Thoracic aorta (tissue), 2 donors: ENCODE measurements around the gene SLC48A1. TPM values are rescaled to one million over a fixed set of nuclear protein-coding genes. Genes with fewer than 3 reads are reported as not detected.

Source experiments
- ATAC-seq: fragments of 150-250 bp; one replicate; pipeline ENCODE4 v1.8.0; 2017; ENCODE audit warnings: low read depth; ENCODE audit not compliant: insufficient number of reproducible peaks, low FRiP score
- DNase-seq: peaks from one replicate; pipeline ENCODE4 v3.0.0-alpha.2; 2020; ENCODE audit warnings: low spot score
- H3K27ac ChIP-seq, 2 donors: fragments of 200-600 bp; sonication (generic); 1 replicate in 1 of 2; 2 replicates in 1 of 2; pipeline ENCODE4 v1.5.1; 2016; ENCODE audit warnings: mild to moderate bottlenecking in 2 of 2, moderate library complexity in 2 of 2
- H3K27me3 ChIP-seq: fragments of 200-600 bp; sonication (generic); replicated peaks from 2 replicates; pipeline ENCODE4 v1.6.0; 2016; ENCODE audit warnings: mild to moderate bottlenecking; ENCODE audit not compliant: insufficient read depth
- H3K36me3 ChIP-seq: fragments of 200-600 bp; sonication (generic); one replicate; pipeline ENCODE4 v1.5.1; 2016
- H3K4me1 ChIP-seq, 2 donors: fragments of 200-600 bp; sonication (generic); 1 replicate in 1 of 2; 2 replicates in 1 of 2; pipeline versions ENCODE4 v1.5.1 to v1.6.0; 2016; ENCODE audit warnings: low read depth in 2 of 2, mild to moderate bottlenecking in 1 of 2; ENCODE audit not compliant: control insufficient read depth in 1 of 2
- H3K4me3 ChIP-seq: fragments of 200-600 bp; sonication (generic); 2 replicates; pipeline ENCODE4 v1.5.1; 2016; ENCODE audit warnings: mild to moderate bottlenecking
- H3K9me3 ChIP-seq: fragments of 200-600 bp; sonication (generic); 2 replicates; pipeline ENCODE4 v1.5.1; 2016
- total RNA-seq, 2 donors: library from RNA; depleted of rRNA; stranded (reverse); fragments of >200 nt; gene quantifications; one replicate each; pipeline versions ENCODE4 v1.1.0 to v1.2.3, GENCODE V29; 2016
- TF ChIP-seq, protein P1 (sequence below): fragments of 200-600 bp; sonication (generic); IDR thresholded peaks from one replicate; pipeline ENCODE4 v1.5.1; 2019; ENCODE audit warnings: antibody characterized with exemption

Gene SLC48A1
- total RNA-seq, 2 donors from 2014 or later, result 60.5 to 107 TPM

DNA sequence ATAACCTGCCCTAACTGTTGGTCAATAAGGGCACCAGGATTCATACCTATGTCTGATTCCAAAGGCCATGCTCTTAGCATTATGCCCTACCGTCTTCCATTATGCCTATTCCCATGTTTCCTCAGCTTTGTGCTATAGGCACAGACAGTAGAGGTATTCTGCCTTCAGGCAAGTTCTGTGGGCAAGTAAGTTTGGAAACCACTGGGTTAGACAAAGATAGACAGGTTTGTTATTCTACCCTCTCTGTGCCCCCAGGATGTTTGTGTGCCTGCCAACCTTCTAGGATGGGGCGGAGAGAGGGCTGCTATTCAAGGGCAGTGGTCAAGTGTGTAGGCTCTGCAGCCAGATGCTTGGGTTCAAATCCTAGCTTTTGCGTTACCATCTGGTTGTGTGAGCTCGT is 18.9 kb upstream of the SLC48A1 start:
- Histone ChIP-seq H3K9me3 (no peaks in the 10 kb centered on the region), H3K36me3 (peaks cover 11% of the 10 kb centered on the region), H3K27ac (peak overlapping the region; percentile 96)

DNA sequence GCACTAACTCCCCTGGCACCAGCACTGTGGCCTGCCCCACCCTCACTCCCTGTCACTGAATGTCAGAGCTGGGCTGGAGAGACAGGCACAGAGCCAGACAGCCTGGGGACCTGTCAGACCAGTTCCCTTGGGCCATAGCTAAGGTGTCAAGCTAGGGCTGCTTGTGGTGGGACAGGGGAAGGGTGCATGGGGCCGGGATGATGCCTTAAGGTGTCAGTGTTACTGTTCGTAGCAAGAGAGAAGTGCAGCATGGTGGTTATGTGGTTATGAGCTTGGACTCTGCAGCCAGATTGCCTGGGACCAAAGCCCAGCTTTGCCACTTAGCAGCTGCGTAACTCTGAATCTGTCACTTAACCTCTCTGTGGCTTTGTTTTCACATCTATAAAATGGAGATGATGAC is 18.2 kb upstream of the SLC48A1 start:
- H3K27ac ChIP-seq, result peak overlapping the region; percentile 96
- DNase-seq, result no peak
- TF ChIP-seq, protein P1, sequence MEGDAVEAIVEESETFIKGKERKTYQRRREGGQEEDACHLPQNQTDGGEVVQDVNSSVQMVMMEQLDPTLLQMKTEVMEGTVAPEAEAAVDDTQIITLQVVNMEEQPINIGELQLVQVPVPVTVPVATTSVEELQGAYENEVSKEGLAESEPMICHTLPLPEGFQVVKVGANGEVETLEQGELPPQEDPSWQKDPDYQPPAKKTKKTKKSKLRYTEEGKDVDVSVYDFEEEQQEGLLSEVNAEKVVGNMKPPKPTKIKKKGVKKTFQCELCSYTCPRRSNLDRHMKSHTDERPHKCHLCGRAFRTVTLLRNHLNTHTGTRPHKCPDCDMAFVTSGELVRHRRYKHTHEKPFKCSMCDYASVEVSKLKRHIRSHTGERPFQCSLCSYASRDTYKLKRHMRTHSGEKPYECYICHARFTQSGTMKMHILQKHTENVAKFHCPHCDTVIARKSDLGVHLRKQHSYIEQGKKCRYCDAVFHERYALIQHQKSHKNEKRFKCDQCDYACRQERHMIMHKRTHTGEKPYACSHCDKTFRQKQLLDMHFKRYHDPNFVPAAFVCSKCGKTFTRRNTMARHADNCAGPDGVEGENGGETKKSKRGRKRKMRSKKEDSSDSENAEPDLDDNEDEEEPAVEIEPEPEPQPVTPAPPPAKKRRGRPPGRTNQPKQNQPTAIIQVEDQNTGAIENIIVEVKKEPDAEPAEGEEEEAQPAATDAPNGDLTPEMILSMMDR, result no peak
- H3K36me3 ChIP-seq, result peaks cover 6% of the 10 kb centered on the region
- no peaks in the 10 kb centered on the region for H3K9me3 ChIP-seq
- H3K27me3 ChIP-seq, result no peaks in the 10 kb centered on the region
- H3K4me3 ChIP-seq, result no peak overlapping the region
- H3K4me1 ChIP-seq, result peaks cover 43 to 83% of the 10 kb centered on the region in 2 donors
- no peak for ATAC-seq

More for the DNA sequence above, 18.9 kb upstream of the SLC48A1 start:
- TF ChIP-seq, protein P1, result no peak
- Histone ChIP-seq H3K4me1 (peaks cover 43 to 77% of the 10 kb centered on the region in 2 donors), H3K27me3 (no peaks in the 10 kb centered on the region), H3K4me3 (peak overlapping the region; percentile 45)
- ATAC-seq (no peak), DNase-seq (no peak)

DNA sequence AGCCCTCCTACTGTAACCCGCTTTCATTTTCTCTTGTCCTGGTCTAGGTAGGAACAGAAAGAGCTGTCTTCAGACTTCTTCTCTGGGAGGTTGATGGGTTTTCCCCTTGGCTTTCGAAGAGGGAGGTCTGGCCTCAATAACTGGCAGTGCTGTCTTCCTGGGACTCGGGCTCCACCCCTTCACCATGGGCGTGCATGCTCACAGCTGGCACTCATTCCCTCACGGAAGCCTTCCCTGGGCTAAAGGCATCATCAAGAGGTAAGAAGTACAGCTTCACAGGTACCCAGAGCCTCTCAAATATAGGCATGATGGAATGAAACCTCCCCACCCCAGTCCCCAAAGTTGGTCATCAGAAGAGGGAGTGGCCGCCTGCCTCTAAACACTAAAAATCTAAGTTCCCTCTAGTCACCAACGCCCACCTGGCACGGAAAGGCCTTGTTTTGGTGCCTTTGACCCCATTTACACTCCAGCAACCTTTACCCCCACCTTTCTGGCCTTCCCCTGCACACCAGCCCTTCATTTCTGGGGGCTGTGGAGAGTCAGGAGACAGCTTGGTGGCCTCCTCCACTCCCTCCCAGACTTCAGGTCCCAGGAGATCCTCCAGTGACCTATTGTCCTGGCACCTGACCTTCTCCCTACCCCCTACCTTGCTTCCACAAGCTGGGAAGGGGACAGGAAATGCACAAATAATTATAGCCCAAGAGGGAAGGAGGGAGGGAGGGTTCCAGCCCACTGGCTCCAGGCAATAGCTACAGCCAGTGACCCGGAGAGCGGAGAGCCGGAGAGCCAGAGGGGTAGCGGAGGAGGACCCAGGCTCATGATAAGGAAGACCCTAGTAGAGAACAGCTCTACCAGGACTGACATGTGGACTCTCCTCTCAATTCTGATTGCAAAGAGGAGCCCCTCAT is 17.1 kb upstream of the SLC48A1 start:
- no peak for ATAC-seq
- peaks cover 43 to 83% of the 10 kb centered on the region in 2 donors for H3K4me1 ChIP-seq
- TF ChIP-seq, protein P1, result no peak
- no peaks in the 10 kb centered on the region for H3K27me3 ChIP-seq
- H3K36me3 ChIP-seq, result no peaks in the 10 kb centered on the region
- H3K27ac ChIP-seq, result peak overlapping the region; percentile 96
- peak overlapping the region; percentile 11 for H3K4me3 ChIP-seq
- no peak for DNase-seq
- H3K9me3 ChIP-seq, result no peaks in the 10 kb centered on the region

DNA sequence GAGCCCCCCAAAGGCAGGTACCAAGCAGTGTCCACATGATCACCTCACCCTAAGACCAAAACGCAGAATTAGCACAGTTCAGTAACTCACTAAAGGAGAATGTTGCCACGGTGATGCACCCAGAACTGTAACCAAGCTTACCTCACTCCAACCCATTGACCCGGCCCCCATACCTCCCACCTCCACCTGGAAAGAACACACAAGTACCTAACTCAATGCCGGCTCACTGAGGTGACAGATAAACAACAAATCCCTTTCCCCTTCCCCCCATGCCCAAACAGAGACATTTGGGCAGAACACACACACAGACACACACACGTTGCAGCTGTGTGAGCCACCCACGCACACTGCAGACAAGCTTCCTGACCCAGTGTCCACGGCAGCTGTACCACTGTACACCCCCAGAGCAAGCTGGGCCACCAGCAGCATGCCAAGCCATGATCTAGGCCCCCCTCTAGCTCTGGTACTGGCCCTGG is 15.6 kb upstream of the SLC48A1 start:
- peak overlapping the region; percentile 86 to 87 for H3K27ac ChIP-seq
- no peaks in the 10 kb centered on the region for H3K36me3 ChIP-seq
- H3K27me3 ChIP-seq, result no peaks in the 10 kb centered on the region
- H3K4me1 ChIP-seq, result peaks cover 40 to 69% of the 10 kb centered on the region in 2 donors
- H3K9me3 ChIP-seq, result no peaks in the 10 kb centered on the region
- DNase-seq, result no peak
- H3K4me3 ChIP-seq, result peak overlapping the region; percentile 84
- TF ChIP-seq, protein P1, result no peak
- no peak for ATAC-seq

DNA sequence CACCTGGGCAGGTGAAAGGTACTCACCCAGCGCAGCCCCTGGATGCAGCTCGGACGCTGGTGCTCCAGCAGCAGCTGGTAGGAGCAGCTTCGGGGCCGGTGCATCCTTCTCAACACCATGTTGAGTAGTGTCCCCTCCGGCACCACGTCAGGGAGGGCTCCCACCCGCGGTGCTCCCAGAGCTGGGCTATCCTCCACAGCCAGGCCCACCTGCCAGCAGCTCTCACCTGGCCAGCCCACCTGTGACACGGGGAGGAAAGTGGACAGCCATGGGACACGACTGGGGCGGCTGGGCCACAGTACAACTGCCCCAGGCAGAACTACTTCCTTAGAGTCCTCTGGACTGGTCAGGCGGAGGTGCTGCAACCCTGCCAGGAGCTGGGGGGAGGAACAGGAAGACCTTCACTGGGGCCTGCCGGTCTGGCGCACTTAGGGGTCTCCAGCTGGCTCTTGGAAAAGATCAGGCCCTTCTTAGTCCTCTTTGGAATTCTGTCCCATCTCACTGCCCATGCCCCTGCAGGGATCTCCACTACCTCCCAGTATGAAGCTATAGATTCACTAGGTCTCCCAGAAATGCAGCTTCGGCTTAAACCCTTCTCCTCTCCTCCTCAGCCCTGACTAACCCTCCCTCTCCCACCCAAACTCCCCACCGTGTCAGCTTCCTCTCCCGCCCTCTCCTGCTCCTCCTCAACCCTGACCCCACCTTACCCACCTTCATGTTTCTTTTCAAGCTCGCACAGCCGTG is 15.0 kb upstream of the SLC48A1 start:
- Histone ChIP-seq H3K27ac (peak overlapping the region; percentile 86 to 87), H3K4me3 (peak overlapping the region; percentile 84), H3K36me3 (no peaks in the 10 kb centered on the region), H3K9me3 (no peaks in the 10 kb centered on the region), H3K4me1 (peaks cover 34 to 63% of the 10 kb centered on the region in 2 donors), H3K27me3 (no peaks in the 10 kb centered on the region)
- TF ChIP-seq, protein P1, result no peak
- DNase-seq (no peak), ATAC-seq (no peak)
